Measurements from ENCODE around the gene HCFC1.
A peak's percentile ranks its signal among the peaks of the same experiment; 100 is the strongest.

Gene HCFC1

DNA sequence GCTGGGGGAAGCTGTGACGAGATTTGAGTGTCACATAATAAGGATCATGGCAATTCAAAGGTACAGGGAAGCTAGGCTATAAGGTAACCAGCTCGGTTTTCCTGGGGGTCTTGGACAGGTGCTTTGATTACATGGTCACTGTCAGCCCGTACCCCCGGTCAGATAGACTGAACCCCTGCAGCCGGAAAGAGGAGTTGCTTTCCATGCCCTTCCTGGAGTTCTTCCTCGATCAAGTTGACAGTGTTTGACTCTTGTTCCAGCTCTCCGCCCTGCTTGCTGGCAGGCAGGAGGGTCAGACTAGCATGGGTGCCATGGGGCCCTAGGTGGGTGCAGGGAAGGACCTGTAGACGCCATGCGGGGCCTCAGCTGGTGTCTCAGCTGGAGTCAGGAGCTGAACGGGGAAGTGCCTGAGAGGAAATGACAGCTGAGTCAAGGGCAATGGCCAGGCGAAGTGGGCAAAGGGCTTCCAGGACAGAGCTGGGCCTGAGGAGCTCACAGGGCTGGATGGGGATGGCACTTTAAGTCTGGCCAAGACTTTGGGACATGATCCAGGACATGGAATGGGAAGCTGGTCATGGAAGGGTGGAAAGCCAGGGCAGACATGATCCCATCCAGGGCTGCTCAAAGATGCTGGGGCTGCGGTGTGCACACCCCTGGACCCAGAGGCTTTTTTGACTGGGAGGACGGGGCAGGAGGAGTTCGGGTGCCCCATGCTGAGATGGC, 2.5 kb upstream of the HCFC1 start:
- no peak for DNase-seq (ENCODE audit: low read depth)

DNA sequence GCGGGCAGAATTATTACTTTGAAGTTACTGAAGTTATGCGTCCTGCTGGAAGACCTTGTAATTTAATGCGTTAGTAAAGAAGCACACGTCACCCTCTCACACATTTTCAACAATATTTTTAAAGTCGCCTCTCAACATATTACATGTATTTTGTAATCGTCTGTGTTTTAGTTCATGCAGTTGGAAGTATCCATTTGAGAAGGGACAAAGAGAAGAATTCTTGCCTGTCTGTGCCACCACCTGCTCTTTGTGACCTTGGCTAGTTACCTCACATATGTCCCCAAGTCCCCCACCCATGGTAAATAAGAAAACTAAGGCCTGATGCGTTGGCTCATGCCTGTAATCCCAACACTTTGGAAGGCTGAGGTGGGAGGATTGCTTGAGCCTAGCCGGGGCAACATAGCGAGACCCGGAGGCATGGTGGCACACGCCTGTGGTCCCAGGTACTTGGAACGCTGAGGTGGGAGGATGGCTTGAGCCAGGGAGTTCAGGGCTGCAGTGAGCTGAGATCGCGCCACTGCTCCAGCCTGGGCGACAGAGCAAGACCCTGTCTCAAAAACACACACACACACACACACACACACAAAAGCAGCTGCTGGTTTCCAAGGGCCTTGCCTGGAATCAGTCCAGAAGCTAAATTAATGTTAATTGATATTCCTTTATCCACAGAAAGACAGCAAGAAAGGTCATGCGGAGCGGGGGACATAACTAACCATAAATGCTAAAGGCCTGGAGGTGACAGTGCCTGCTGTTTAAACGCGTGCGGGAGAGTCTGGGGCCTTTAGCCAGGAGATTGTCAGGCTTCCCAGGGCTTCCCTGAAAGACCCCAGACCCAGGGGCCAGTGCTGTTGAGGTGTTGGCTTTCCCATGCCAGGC, 1.7 kb upstream of the HCFC1 start:
- DNase-seq (ENCODE audit: low read depth) = peak; percentile 9

DNA sequence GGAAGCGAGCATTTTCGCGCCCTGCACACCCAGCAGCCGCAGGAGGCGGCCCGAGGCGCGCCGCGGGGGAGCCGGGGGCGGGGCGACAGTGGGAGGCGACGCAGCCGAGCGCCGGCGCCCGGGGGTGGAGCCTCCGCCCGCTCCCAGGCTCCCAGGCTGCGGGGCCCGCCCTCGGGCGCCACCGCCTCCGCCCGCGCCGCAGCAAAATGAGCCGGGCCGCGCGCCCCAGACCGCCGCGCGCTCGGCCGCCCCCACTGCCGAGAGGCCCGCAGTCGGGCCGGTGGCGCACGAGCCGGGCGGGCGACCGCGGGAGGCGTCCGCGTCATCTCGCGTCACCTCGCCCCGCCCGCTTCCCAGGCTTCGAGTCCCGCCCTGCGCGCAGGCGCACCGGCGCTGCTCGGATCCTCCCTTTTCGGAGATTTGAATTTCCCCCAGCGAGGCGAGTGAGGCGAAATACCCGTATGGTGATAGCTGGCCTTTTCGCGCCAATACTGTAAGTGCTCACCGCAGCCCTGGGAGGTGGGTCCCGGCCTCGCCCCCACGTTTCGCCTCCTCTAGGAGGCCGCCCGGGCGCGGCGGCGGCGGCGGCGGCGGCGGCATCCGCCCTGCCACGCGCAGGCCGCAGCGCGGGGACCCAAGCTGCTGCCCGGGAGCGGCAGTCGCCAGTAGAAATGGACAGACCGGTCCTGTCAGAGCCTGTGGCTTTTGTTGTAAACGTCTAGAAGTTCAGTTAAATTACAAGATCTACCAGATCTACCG, 929 bp upstream of the HCFC1 start, which contains the start of gene TMEM187:
Gene TMEM187, plus strand, starts transcription at position 387 of the 759 bp plus-strand sequence. CDS start 9,309 bp downstream, outside the sequence.
- peak; percentile 73 for DNase-seq (ENCODE audit: low read depth)

DNA sequence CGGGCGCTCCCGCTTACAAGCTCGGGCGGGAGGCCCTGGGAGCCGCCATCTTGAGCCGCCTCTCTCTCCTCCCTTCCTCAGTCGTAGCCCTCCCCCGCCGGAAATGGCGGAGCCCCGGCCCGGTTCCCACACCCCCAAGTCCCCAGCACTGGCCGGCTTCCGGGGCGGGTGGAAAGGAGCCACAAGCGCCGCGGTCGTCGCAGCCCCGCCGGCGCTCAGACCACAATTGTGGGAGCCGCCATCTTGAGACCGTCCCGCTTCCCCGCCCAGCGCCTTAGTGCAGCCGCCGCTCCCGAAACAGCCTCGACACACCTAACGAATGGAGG, 531 bp downstream of the HCFC1 start:
- peak; percentile 81 for DNase-seq (ENCODE audit: low read depth)

DNA sequence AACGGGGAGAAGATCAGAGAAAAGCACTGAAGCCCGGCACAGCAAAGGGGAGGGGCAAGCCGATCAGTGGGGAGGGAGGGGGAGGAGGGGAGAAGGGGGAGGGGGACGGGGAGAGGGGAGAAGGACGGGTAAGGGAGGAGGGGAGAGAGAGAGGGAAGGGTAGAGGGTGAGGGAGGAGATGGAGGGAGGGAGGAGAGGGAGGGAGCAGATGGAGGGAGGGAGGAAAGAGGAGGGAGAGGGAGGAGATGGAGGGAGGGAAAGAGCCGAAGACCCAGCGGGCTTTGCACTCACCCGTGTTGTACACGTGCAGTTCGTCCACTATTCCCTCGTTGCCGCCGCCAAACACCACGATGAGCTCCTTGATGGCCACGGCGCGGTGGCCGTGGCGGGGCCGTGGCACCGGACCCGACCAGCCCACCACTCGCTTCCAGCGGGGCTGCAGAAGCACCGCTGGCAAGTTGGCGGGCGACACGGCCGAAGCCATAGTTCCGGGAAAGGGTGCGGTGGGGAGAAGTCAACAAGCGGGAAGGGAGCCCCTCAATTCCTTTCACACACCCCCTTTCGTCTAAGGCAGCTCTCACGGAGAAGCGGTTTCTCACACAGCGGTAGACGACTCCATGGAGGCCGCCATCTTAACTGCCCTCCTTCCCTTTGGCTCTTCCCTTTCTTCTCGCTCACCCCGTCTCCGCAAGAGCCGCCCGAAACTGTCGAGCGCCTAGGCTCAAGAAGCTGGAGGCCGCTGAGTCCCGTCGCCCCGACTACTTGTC, 1.1 kb downstream of the HCFC1 start:
- DNase-seq (ENCODE audit: low read depth) = peak; percentile 52

DNA sequence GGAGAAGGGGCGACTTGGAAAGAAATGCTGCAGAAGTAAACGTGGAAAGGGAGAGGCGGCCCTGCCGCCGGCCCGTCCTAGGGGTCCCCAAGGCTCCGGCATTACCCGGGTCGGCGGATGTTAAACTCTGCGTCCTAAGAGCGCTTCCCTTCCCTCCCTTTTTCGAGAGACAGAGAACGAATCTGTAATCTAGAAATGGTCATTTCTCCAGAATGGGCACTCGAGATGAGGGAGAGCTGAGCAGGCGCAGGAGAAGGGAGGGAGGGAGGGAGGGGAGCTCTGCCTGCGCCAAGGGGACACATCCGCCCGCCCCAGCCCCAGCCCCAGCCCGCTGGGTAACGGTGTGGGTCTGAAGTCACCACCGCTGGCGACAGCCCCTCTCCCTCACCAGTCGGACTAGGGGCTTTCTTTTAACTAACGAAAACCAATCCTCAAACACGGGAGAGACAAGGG, 1.7 kb downstream of the HCFC1 start:
- DNase-seq (ENCODE audit: low read depth) = peak; percentile 15

DNA sequence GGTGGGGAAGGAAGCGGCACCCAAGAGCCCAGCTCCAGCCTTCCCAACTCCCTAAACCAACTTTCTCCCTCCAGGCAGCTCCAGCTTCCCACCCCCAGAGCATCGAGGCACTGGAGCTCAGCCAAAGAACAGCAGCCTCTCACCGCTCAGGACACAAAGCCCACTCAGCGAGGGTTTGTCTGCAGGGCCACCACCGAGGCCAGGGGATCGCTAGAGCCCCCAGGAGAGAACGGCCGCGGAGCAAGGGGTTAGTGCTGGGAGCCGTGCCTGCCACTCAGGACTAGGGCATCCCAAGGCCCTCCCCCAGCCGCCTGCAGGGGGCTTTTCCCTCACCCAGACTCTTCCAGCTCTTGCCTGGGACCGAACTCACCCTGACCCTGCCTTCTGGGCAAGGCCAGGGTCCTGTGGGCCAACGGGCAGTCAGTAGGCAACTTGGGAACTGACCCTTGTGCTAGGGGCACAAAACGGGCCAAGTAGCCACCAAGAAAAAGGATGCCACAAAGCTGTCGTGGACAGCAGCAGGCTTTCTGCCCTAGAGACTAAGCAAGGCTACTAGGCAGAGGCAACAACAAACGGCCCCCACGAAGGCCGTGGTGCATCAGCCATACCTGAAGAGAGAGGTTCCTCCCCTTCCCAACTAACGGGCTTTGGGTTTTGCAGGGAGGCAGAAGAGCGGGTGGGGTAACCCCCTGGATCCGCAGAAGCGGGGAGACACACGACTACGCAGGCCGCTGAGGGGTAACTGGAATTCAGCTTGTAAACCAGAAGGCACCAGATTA, 2.3 kb downstream of the HCFC1 start:
- DNase-seq (ENCODE audit: low read depth) = no peak

DNA sequence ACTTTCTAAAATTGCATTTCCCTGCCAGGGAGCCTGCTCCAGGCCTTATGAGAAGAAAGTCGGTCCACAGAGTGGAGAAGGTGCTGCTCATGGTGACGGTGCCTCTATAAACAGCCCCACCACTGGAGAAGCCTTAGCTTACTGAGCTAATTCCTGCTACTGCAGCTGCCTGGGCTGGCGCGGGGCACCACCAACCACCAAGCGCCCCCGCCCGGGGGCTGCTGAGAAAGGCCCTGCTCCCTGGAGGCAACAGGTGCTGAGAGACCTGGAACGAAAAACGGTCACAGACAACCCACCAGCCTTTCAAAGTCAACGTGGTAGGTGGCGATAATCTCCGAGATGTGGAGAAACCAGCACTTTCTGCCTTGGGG, 2.9 kb downstream of the HCFC1 start:
- DNase-seq (ENCODE audit: low read depth) = no peak

DNA sequence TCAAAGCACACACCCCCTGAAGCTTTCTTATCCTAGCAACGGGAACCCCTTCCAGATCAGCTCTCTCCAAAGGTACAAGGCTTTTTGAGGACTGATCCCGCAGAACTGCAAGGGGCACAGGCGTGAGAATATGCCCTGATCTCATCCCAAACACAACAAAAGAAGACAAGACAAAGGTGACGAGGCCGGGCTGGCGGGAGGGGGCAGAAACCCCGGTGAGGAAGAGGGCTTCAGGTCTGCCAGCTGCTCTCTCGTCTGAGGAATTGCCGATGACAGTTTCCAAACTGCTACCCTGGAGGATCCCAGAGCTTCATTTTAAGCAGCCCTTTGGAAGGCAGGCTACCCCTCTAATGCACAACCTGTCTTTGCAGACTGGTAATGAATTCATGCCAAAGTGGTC, 3.4 kb downstream of the HCFC1 start:
- DNase-seq (ENCODE audit: low read depth) = no peak

DNA sequence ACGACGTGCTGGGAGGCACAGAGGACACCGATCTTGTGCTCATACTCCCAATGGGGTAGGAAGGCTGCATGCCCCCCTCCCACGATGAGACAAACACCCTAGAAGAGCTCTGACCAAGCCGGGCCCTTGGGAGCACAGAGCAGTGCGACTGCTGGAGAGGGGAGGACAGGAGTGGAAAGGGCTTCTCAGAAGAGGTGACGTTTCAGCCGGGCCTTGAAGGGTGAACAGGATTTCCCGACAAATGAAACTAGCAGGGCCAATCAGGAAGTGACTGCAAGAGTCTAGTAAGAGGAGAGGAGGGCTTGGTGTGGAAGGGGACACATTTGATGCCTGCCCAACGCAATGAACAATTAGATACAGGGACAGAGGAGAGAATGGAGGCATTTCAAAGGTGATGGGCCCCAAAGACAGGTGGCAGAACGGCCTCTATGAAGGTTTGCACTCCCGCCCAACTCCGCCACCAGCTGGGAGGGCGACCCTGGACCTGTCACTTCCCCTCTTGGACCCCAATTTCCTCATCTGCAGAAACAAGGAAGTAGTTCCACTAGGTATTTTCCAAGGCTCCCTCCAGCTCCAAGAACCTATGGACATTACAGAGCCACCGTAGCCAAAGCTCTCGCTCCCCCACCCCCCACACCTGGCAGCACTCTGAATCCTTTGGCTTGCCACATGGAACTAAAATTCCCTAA, 3.9 kb downstream of the HCFC1 start:
- no peak for DNase-seq (ENCODE audit: low read depth)

DNA sequence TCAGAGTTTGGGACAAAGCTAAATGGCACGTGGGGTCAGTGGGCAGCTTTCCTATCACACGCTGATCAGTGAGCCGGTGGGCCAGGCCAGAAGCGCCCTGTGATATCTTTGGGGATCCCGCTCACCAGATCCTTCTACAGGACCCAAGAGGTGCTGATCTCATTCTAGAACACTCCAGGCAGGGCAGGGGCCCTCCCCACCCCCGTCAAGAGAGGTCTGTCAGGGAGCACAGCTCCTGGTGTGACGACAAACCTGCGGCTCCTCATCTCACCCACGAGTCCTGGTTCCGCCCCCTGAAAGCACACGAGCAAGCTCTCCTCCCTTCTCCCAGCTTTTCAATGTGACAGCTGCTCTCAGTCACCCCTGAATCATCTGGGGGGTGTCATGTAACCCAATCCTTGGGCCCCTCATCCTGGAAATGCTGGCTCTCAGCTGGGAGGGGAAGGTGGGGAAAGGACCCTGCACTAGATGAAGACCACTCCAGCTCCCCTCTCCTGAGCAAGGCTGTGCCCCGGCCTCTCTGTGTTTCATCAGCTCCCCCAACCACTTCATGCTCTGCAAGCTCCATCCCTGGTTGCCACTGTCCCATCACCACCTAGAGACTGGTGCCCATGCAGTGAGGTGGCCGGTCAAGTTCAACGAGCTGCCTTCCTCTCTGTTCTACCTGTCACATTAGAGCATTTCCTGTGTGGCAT, 4.6 kb downstream of the HCFC1 start:
- DNase-seq (ENCODE audit: low read depth) = no peak

DNA sequence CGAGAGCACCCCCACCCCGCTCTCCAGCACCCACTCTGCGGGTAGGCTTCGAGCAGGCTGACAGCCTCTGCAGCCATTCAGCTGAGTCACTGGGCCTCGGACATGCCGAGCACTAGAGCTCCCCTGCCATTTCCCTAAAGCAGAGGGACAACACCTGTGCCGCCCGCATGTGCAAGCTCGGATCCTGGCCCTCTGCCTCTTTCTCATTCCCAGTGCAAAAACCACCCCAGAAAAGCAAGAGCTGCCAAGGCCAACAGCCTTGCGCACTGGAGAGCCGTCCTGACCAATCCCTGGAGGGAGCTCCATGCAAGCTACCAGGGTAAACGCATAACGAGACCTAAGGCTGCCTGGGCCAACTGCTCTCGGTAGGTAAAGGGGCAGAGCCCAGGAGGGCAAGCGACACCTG, 5.3 kb downstream of the HCFC1 start:
- no peak for DNase-seq (ENCODE audit: low read depth)

DNA sequence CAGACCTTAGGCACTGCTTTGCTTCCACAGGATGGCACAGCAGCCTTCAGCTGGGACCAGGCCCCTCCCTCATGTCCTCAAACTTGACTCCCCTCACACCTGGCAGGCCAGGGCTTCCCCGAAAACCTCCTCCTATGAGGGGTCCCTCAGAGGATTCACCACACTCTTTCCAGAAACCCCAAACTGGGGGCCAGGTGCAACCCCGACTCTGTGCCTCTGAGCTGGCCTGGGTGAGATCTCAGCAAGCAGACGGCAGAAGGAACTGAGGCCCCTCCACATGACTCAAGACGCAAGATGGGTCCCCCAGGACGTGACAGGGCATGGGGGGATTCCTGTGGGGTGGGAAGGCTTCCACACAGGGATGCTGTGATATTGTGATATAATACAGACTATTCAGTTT, 6.2 kb downstream of the HCFC1 start:
- no peak for DNase-seq (ENCODE audit: low read depth)

DNA sequence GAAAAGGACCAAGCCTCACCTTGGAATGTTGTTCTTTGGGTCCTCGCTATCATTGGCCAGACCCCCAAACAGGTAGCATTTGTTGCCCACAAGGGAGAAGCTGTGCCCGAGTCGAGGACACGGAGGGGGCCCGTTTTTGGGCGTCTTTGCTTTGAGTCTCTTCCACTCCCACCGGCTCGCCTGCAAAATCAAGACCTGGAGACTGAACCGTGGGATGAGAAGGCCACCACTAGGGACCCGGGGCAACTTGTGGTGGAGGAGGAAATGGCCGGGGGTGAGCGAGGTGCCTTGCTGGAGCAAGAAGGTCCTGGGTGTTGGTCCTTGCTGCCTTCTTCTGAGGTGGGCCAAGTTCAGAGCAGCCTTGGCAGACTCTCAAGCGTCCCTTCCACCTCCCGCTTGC, 7.5 kb downstream of the HCFC1 start:
- DNase-seq (ENCODE audit: low read depth) = no peak

DNA sequence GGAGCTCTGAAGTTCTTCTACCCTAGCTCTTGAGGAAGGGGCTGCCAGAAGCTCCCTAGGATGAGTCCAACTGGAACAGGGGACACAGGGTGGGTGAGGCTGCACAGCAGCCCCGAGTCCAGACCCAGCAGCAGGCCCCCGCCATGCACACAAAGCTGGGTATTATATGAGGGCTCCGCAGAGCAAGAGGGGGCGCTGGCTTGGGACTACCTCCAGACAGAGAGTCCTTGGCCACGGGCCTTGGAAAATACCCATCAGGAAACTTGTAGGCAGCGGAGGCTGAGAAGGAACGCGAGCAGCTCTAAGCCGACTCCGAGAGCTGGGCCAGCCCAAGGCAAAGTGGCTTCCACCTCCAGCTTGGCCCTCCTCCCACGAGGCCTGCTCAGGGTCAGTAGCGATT, 8.1 kb downstream of the HCFC1 start:
- DNase-seq (ENCODE audit: low read depth) = no peak

DNA sequence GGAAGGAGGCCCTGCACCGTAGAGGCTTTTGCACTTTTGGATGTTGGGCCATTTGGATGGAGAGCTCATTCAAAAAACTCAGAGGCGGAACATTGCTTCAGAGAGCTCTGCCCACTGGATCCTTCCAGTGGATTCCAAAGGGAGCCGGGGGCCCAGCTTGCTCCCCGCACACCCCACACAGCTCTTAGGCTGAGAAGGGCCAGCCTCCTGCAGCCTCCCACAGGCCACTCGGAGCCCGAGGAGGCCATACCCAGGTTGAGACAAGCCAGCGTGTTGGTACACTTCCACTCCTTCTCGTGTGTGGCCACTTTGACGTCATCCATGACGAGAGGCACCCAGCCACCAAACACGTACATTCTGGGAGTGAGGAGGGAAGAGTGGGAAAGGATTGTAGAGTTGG, 10.3 kb downstream of the HCFC1 start:
- no peak for DNase-seq (ENCODE audit: low read depth)

DNA sequence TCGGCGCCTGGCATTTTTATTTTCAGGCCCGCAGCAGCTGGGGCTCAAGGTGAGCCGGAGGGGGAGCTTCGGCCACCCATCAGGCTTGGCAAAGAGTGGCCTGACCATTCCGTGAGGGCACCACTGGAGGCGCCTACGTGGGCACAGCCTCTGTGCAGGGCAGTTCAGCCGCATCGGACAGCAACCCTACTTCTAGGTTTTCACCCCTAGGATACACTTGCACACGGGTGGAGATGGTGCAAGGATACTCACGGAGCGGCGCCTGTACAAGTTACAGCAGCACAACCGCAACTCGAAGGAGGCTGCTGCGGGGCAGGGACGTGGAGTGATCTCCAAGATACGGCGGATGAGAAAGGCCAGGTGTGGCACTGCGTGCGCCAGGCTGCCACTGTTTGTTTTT, 10.8 kb downstream of the HCFC1 start:
- no peak for DNase-seq (ENCODE audit: low read depth)

DNA sequence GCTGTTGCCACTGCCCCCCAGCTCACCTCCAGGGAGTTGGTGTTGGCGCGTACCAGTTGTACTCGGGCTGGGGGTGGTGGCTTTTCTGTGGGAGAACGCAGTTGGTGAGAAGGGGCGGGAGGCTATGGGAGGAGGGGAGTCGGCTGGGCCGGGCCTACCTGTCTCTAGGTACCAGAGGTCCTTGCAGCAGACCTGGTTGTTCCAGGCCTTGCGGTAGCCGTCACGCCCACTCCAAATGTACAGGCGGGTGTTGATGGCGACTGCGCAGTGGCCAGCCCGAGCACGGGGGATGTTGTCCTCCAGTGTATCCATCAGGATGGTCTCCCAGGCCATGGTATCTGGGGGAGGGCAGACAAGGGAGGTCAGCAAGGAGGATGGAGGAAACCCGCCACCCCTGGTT, 11.5 kb downstream of the HCFC1 start:
- DNase-seq (ENCODE audit: low read depth) = no peak

DNA sequence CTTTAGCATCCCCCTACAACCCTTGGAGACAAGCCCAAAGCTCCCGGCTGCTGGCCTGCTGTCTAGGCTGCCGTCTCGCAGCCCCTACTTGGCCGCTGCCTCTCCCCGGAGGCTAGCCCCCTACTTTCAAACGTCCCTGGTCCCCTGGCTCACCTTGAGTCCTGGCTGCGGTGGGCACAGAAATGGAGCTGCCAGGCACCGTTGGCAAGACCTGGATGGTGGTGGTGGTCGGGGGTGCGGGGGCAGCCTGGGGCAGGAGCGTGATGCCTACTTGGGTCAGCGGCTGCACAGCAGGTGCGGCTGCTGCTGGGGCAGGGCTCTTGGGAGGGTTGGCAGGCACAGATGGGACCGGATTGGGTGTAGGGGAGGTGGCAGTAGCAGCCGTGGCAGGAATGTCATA, 12.0 kb downstream of the HCFC1 start:
- no peak for DNase-seq (ENCODE audit: low read depth)

DNA sequence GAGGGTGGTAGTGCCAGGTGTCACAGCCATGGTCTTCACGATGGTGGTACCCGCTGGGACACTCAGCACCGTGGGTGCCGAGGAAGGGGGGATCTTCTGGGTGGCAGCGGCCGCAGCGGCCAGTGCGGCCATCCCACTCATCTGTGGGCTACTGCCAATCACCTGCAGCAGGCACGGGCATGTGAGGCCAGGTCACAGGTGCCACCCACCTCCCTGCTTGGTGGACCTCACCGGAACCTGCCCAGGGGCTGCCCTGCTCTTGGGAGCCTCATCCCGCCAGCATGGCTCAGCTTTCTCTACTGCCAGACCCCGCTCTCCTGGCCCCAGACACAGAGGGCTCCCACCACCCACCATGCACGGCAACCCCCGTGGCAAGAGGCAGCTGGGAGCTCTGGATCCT, 13.0 kb downstream of the HCFC1 start:
- no peak for DNase-seq (ENCODE audit: low read depth)

Measured in stromal cell of bone marrow (primary cell).